ENCODE data around the gene TBC1D9. TPM values are rescaled to one million over a fixed set of nuclear protein-coding genes. Genes with fewer than 3 reads are reported as not detected.

Gene TBC1D9
- total and polyA plus RNA-seq, 2 of the 13 experiments (the other 11 are each of a cell fraction or from before 2014, with no cell fraction given) = 11.9 to 12.2 TPM

DNA sequence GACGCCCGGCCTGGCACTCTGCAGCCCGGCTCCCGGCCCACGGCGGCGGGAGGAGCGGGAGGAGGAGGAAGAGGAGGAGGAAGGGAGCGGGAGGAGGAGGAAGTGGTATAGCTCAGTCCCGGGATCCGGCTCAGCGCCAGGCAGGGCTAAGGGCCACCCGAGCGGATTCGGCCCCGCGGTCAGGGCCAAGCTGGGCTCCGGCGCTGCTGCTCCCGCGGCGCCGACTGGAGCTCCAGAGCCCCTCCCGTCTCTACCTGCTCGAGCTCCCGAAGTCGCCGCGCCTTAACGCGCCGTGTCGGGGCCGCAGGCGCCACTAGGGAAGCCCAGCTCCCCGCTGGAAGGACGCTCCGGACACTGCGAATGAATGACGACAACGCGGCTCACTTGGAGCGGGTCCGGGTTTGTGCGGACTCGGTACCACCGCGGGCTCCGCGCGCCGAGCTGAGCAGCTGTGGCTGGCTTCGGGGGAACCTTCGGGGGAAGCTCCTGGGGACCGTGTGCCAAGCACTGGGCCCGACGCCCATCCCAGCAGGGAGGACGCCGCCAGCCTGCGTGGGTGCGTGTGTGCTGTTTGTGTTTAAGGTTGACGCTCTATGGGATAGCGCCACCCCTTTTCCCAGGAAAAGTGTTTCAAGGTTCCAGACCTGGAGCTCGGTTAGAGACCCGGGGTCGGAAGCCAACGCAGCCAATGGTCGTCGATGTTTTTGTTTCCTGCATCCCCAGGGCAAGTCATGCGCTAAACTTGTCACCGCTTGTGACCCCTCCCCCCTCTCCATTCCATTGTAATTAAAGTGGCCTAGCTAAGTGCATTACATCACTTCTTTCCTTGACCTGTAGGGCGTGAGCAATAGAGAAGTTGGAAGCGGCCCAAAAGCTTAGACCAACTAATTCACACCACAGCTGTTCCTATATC, at the start of gene TBC1D9 (continued):
- peak; percentile 75; the same call in 1 of the 2 replicates for TF ChIP-seq CBX5 (CRISPR knock-in tag; IDR thresholded peaks at IDR 0.05; ENCODE audit: borderline replicate concordance)
- TF ChIP-seq, protein P1, sequence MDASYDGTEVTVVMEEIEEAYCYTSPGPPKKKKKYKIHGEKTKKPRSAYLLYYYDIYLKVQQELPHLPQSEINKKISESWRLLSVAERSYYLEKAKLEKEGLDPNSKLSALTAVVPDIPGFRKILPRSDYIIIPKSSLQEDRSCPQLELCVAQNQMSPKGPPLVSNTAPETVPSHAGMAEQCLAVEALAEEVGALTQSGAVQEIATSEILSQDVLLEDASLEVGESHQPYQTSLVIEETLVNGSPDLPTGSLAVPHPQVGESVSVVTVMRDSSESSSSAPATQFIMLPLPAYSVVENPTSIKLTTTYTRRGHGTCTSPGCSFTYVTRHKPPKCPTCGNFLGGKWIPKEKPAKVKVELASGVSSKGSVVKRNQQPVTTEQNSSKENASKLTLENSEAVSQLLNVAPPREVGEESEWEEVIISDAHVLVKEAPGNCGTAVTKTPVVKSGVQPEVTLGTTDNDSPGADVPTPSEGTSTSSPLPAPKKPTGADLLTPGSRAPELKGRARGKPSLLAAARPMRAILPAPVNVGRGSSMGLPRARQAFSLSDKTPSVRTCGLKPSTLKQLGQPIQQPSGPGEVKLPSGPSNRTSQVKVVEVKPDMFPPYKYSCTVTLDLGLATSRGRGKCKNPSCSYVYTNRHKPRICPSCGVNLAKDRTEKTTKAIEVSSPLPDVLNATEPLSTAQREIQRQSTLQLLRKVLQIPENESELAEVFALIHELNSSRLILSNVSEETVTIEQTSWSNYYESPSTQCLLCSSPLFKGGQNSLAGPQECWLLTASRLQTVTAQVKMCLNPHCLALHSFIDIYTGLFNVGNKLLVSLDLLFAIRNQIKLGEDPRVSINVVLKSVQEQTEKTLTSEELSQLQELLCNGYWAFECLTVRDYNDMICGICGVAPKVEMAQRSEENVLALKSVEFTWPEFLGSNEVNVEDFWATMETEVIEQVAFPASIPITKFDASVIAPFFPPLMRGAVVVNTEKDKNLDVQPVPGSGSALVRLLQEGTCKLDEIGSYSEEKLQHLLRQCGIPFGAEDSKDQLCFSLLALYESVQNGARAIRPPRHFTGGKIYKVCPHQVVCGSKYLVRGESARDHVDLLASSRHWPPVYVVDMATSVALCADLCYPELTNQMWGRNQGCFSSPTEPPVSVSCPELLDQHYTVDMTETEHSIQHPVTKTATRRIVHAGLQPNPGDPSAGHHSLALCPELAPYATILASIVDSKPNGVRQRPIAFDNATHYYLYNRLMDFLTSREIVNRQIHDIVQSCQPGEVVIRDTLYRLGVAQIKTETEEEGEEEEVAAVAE (CRISPR knock-in tag; IDR thresholded peaks at IDR 0.05; ENCODE audit: borderline replicate concordance) = peak; percentile 66; the same call in 1 of the 2 replicates
- TF ChIP-seq ZNF224 (CRISPR knock-in tag; IDR thresholded peaks at IDR 0.05) = peak; percentile 66; the same call in 1 of the 2 replicates
- peak; percentile 98 for TF ChIP-seq NRL (CRISPR knock-in tag; IDR thresholded peaks at IDR 0.05; ENCODE audit: borderline replicate concordance)
- peak; percentile 93 for TF ChIP-seq ZNF501 (CRISPR knock-in tag; IDR thresholded peaks at IDR 0.05)
- TF ChIP-seq ZNF577 (CRISPR knock-in tag; IDR thresholded peaks at IDR 0.05; ENCODE audit: borderline replicate concordance, low read depth) = 0 out of 2 replicates have a peak, but pooled peaks have one; percentile 46
- no peak for TF ChIP-seq ARNT (IDR thresholded peaks at IDR 0.05)
- TF ChIP-seq ZNF296 (CRISPR knock-in tag; conservative IDR thresholded peaks at IDR 0.05) = no peak
- no peak for TF ChIP-seq MIER2 (CRISPR knock-in tag; IDR thresholded peaks at IDR 0.05)
- TF ChIP-seq, protein P2, sequence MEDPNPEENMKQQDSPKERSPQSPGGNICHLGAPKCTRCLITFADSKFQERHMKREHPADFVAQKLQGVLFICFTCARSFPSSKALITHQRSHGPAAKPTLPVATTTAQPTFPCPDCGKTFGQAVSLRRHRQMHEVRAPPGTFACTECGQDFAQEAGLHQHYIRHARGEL (CRISPR knock-in tag; IDR thresholded peaks at IDR 0.05) = 0 out of 2 replicates have a peak, but pooled peaks have one; percentile 70
- TF ChIP-seq ZNF12 (CRISPR knock-in tag; IDR thresholded peaks at IDR 0.05) = 0 out of 2 replicates have a peak, but pooled peaks have one; percentile 12
- TF ChIP-seq RARA (CRISPR knock-in tag; IDR thresholded peaks at IDR 0.05) = no peak; the same call in 1 of the 2 replicates
- TF ChIP-seq, protein P3, sequence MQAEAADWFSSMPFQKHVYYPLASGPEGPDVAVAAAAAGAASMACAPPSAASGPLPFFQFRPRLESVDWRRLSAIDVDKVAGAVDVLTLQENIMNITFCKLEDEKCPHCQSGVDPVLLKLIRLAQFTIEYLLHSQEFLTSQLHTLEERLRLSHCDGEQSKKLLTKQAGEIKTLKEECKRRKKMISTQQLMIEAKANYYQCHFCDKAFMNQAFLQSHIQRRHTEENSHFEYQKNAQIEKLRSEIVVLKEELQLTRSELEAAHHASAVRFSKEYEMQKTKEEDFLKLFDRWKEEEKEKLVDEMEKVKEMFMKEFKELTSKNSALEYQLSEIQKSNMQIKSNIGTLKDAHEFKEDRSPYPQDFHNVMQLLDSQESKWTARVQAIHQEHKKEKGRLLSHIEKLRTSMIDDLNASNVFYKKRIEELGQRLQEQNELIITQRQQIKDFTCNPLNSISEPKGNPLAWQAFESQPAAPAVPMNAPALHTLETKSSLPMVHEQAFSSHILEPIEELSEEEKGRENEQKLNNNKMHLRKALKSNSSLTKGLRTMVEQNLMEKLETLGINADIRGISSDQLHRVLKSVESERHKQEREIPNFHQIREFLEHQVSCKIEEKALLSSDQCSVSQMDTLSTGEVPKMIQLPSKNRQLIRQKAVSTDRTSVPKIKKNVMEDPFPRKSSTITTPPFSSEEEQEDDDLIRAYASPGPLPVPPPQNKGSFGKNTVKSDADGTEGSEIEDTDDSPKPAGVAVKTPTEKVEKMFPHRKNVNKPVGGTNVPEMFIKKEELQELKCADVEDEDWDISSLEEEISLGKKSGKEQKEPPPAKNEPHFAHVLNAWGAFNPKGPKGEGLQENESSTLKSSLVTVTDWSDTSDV (CRISPR knock-in tag; IDR thresholded peaks at IDR 0.05) = no peak
- no peak for TF ChIP-seq PPARG (CRISPR knock-in tag; conservative IDR thresholded peaks at IDR 0.05)
- no peak for TF ChIP-seq ZNF816 (CRISPR knock-in tag; IDR thresholded peaks at IDR 0.05; ENCODE audit: borderline replicate concordance)
- TF ChIP-seq GTF2F1 (IDR thresholded peaks at IDR 0.05; ENCODE audit: low read length) = no peak
- TF ChIP-seq AKAP8 (CRISPR knock-in tag; IDR thresholded peaks at IDR 0.05) = 0 out of 2 replicates have a peak, but pooled peaks have one; percentile 21
- peak; percentile 45; the same call in 1 of the 2 replicates for TF ChIP-seq POLR2AphosphoS5 (IDR thresholded peaks at IDR 0.05; ENCODE audit: low read depth, low read length)
- peak; percentile 86 for TF ChIP-seq RBFOX2 (IDR thresholded peaks at IDR 0.05; ENCODE audit: low read depth, low read length)
- no peak for TF ChIP-seq ATRX (CRISPR knock-in tag; IDR thresholded peaks at IDR 0.05; ENCODE audit: borderline replicate concordance)
- no peak for TF ChIP-seq EZH2 (conservative IDR thresholded peaks at IDR 0.05; ENCODE audit: low read depth, low read length)
- peak; percentile 78 for TF ChIP-seq PHF8 (CRISPR knock-in tag; IDR thresholded peaks at IDR 0.05)

Data from HepG2 (cell line).